GOT3 (cell line): Measurements from ENCODE around the gene MATCAP1.

Source experiments
- DNase-seq: peaks from one replicate; lab custom pipeline; 2025; ENCODE audit warnings: mixed read lengths; lab: John Stamatoyannopoulos, UW

Gene MATCAP1

GRCh38 chr16:67183627-67184452, at the start of gene MATCAP1:
Gene MATCAP1 (minus strand): TSS chr16:67183963. CDS start chr16:67180610, 3,353 bp downstream.
- DNase-seq = peak; percentile 88

GRCh38 chr16:67230809-67231660, 47.3 kb upstream of the MATCAP1 start:
- DNase-seq = no peak

- DNase-seq = no peak
Observed at GRCh38 chr16:67229906-67230808, 46.4 kb upstream of the MATCAP1 start.

- DNase-seq = no peak
Observed at GRCh38 chr16:67228905-67229304, 45.1 kb upstream of the MATCAP1 start.

GRCh38 chr16:67228034-67228785, 44.4 kb upstream of the MATCAP1 start:
- DNase-seq = no peak

GRCh38 chr16:67227567-67227921, 43.8 kb upstream of the MATCAP1 start:
- no peak for DNase-seq

- peak; percentile 96 for DNase-seq
Observed at GRCh38 chr16:67226804-67227566, 43.2 kb upstream of the MATCAP1 start, which contains the start of gene TMEM208. Gene TMEM208 (plus strand): TSS chr16:67227130. CDS start chr16:67227219, 89 bp downstream.

GRCh38 chr16:67226295-67226803, 42.6 kb upstream of the MATCAP1 start:
- no peak for DNase-seq

GRCh38 chr16:67223992-67224391, 40.2 kb upstream of the MATCAP1 start:
- no peak for DNase-seq

GRCh38 chr16:67216612-67217490, 33.1 kb upstream of the MATCAP1 start:
- DNase-seq = no peak

GRCh38 chr16:67215706-67216105, 31.9 kb upstream of the MATCAP1 start:
- DNase-seq = no peak

- DNase-seq = no peak
Observed at GRCh38 chr16:67213197-67214019, 29.6 kb upstream of the MATCAP1 start.

GRCh38 chr16:67212766-67213165, 29.0 kb upstream of the MATCAP1 start:
- no peak for DNase-seq

- DNase-seq = no peak
Observed at GRCh38 chr16:67211674-67212073, 27.9 kb upstream of the MATCAP1 start.

GRCh38 chr16:67210069-67210937, 26.5 kb upstream of the MATCAP1 start:
- no peak for DNase-seq

GRCh38 chr16:67209565-67209964, 25.8 kb upstream of the MATCAP1 start:
- DNase-seq = no peak
